GM18505 (cell line): ENCODE results near the gene C1QTNF2.

Experiments
- ATAC-seq: cut with Tn5 transposase; IDR thresholded peaks from one replicate; pipeline ENCODE4 v1.9.1; 2021; ENCODE audit not compliant: unreplicated experiment
- POLR2A ChIP-seq: IDR thresholded peaks from 4 replicates; pipeline ENCODE4 v1.6.1; 2011; ENCODE audit warnings: borderline replicate concordance; ENCODE audit not compliant: insufficient read depth, insufficient read length; ENCODE audit errors: extremely low read depth

The C1QTNF2 gene, protein sequence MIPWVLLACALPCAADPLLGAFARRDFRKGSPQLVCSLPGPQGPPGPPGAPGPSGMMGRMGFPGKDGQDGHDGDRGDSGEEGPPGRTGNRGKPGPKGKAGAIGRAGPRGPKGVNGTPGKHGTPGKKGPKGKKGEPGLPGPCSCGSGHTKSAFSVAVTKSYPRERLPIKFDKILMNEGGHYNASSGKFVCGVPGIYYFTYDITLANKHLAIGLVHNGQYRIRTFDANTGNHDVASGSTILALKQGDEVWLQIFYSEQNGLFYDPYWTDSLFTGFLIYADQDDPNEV

DNA sequence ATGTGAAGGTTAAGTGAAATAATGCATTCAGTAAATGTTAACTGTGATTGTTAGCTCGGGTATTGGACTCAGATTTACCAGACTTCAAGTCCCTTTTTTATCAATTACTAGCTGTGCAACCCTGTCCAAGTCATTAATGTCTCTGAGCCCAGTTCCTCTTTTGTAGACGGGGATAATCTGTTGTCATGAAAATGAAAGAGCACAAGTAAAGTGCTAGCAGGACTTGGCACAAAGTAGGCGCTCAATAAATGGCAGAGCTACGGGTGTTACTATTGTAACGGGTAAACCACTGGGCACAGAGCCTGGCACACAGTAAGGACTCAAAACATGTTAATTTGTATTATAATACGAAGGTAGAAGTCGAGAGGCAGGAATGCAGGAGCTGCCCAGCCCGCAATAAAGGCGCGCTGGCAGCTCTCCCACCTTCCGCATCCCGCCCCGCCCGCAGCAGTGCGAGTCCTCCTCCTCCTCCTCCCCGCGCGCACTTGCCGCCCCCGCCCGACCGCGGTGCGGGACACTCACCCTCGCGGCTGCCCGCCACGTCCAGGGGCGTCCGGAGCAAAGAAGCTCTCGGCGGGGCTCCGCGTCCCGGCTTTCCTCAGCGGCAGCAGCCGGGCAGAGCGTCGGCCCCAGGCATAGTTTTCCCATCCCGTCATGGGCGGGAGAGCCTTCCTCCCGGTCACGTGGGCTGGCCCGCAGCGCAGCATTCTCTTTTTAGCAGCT is at the start of gene C1QTNF2:
Gene C1QTNF2 (minus strand): TSS at position 637 of the 723 bp plus-strand sequence. CDS start 15,615 bp downstream, outside the sequence.
- no peak for ATAC-seq
- TF ChIP-seq POLR2A: no peak

DNA sequence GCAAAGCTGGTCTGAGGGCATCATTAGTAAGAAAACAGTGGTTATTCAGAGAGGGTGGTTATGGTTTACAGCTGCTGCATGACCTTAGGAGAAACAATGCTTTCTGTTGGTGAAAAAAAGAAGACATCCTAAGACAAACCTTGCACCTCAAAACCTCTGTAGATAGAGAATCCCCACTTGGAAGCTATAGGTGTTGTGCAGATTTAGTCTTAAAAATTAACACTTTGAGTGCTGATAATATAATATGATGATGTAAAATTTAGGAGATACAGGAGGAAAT is 49.8 kb upstream of the C1QTNF2 start:
- no peak for ATAC-seq
- no peak for TF ChIP-seq POLR2A

DNA sequence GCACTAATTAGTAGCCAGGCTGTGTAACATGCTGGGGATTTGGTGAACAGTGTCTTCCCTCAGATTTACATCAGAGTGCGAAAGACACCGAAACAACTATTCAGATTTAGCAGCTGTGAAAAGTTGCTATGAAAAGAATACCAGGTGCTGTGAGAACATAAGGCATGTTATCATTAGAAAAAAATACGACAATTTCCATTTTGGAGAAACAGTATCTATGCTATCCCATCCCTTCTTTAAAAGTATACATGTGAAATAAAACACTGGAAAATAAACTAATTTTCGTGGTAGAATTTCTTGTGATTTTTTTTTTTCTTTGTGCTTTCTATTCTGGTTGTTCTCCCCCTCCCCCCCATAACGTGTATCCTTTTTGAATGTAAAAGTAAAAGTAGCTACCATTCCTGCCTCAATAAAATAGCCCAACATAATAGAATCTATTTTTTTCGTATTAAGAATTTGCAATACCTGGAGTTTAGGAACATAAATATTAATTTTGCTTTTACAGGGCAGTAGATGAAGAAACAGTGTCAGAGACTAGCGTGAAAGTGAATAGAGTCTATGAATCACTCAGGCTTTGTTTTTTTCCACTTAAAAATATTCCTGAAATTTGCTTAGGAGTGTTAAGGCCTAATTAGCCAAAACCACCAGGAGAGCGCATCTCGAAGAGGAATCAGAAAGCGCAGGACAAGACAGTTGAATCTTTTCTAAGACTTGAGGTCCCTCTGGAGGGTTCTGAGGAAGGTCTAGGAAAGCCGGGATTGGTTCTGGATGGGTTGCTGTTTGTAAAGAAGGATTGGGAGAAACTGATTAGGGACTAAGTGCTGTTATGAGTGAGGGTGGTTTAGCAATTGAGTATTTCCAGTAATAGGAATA is 49.3 kb upstream of the C1QTNF2 start:
- no peak for ATAC-seq
- TF ChIP-seq POLR2A: no peak

DNA sequence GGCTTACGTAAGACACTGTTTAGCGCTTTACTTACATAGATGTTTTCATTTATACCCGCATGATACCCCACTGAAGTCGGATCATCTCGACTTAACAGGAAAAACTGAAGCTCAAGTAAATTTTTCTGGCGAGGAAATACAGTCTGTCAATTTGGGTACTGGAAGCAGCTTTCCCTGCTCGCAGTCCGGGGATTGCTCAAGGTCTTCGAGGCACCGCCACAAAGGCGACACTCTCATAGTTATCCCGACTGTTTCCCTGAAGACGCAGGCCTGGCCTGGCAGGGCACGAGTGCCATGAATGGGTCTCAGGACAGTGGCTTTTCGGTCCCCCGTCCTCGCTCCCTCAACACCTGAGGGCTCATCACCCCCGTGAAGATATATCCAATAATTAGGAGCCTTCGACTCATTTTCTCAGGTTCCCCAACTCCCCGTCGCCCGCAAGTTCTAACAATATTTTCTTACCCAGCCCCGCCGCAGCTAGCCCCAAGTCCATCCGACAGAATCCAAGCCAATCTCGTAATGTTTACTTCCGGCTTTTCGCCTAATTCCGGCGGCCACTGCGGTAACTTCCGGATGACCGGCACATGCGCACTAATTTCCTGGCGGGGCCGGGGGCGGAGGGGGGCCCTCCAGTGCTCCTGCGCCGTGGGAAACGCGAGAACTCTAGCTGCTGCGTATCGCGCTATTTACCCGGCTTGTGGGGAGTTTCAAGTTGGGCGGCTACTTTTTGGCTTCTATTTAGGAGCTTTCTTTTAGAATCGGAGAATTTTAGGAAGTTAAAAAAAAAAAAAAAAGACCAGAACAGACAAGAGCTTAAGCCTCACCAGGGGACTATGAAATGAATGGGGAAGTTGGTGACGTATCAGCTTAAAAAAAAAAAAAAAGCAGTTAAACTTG is 48.4 kb upstream of the C1QTNF2 start, which contains the start of gene SLU7:
Gene SLU7 (minus strand): TSS at position 521 of the 897 bp plus-strand sequence. CDS start 3,787 bp downstream, outside the sequence.
- TF ChIP-seq POLR2A: peak; percentile 75
- ATAC-seq: peak; percentile 65

DNA sequence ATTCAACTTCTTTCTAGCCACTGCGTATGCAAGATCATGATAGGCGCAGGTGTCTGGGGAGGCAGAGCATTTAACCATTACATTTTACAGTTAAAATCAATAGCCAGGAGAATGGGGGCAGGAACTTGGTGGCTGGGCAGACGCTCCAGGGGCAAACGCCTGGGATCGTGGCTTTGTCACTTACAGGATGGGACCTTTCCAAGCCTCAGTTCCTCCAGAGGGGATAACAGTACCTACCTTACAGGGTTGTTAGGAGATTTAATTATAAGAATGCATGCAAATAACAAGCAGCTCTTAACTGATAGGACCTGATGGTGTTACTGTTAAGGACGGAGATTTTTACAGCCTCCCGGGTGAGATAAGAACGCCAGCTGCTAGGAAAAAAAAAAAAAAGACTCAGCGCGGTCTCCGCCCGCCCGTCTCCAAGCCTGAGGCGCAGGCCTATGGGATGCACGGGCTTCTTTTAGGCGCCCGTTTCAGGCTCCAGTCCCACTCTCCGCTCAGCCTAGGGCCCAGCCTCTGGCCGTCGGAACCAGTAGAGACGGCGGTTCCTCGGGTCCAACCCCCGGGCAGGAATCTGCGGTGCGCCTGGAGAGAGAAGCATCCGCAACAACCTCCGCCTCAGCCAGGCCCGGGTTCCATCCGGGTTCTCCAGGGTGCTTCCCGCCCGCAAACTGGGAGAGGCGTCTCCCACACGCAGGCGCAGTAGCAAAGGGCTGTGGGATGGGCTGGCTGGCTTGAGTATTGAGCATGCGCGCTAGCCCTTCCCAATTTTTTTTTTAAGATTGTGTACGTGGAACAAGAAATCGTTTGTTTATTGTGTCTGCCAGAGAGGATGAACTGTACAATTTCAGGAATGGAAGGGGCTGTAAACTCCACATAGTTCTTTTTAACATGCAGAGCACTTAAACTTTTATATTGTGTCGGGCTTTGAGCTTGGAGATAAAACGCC is 29.3 kb upstream of the C1QTNF2 start, which contains the start of gene FAM200C:
Gene FAM200C (minus strand): TSS at position 653 of the 952 bp plus-strand sequence. CDS start 4,564 bp downstream, outside the sequence.
- TF ChIP-seq POLR2A: peak; percentile 87
- ATAC-seq: peak; percentile 82

DNA sequence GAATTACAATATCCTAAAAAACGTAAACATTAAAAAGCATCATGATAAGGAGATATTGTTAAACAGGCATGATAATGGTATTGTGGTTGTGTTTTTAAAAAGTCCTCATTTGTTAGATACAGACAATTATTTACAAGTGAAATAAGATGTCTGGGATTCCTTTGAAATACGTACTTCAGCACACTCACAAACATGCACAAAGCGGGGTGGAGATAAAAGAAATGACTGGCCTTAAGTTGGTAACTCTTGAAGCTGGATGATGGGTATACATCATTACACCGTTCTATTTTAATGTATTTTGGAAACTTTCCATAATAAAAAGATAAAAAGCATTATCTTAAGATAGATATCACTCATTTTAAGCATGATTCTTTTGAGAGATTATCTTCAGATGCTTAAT is 28.4 kb upstream of the C1QTNF2 start:
- ATAC-seq: no peak
- TF ChIP-seq POLR2A: no peak

DNA sequence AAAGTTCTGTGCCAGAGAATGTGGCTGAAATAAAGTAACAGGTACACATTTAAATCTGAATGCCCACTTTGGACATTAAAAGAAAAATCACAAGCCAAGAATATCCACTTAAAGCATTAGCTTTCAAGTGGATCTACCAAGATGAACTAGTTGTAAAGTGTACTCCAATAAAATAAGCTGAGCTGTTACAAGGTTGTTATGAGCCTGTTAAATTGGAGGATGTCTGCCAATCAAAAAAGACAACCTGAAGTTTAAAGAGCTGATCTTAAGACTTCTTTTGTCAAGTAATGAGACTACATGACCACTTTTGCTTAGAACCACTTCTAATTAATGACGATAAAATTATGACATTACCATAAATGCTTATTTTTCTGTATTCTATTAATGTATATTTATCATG is 27.1 kb upstream of the C1QTNF2 start:
- TF ChIP-seq POLR2A: no peak
- ATAC-seq: no peak

DNA sequence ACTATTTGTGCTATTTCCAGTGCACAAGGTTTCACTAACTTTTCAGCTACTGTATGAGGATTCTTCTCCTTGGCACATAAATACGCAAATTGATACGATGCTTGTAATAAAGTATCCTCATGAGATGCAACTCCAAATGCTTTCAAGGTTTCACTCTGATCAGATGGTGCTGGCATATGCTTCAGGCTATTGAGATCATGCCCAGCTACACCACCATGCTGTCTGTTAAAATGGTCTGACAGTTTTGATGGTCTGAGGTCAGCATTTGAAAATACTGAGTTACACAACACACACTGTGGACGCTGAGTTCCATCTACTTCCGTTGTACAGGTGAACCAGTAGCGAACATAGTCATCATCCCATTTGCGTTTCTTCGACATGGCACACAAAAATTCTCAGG is 24.7 kb upstream of the C1QTNF2 start:
- no peak for ATAC-seq
- no peak for TF ChIP-seq POLR2A

DNA sequence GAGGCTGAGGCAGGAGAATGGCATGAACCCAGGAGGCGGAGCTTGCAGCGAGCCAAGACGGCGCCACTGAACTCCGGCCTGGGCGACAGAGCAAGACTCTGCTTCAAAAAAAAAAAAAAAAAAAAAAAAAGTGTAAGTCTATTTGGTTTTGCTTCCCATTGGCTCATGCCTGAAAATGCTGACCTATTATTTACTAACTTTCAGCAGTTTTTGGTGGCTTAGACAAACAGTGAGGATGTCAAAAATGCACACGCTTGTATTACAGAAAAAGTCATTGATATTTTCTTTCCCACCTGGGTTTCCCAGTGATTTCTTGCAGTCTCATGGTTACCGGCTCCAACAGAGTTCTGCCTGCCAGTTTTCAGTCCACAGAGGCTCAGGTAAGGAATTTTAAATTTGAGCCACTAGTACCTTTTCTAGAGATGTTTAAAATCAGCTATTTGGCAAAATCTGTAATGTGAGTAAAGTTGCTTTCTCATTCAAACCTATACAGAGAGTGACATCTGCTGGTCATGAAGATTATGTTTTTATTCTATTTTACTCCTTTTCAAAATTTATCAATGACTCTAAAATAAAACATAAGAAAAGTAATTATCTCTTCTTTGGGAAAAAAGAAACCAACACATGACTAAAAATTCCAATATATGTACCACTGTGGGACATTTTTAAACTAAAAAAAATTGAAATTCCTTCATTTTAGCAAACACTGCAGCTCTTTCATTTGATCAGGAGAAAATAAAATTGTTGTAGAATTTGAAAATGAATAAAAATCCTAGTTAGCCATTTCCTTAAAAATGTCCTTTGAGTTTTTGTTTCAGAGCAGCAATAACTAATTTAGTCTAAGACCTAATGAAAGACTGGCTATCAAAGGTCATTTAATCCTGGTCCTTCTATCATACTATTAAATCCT is 20.6 kb upstream of the C1QTNF2 start:
- ATAC-seq: no peak
- TF ChIP-seq POLR2A: no peak

DNA sequence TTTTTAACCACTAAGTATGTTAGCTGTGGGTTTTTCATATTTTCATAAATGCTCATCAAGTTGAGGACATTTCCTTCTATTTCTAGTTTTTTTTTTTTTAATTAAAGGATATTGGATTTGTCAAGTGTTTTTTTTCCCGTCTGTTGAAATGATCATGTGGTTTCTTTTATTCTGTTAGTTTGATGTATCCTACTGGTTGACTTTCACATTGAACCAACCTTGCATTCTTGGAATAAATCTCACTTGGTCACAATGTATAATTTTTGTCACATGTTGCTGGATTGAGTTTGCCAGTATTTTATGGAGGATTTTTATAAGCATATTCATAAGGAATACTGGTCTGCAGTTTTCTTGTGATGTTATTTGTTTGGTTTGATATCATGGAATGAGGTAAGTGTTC is 17.0 kb upstream of the C1QTNF2 start:
- ATAC-seq: no peak
- no peak for TF ChIP-seq POLR2A

DNA sequence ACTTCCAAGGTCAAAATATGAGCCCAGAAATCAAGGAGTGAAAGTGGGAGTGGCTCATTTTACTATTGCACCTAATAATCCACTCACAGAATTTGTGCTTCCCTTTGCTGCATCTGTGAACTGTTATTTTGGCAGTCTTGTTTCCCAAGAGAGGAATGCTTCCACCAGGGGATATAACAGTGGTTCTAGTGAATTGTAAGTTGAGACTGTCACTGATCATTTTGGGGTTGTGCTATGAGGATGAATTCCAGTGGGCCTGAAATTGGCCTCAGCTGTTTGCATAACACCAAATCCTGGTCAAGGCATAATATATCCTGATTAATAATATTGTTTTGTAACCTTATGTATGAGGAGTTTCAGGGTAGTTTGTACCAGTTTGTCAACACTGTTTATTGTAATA is 15.1 kb upstream of the C1QTNF2 start:
- ATAC-seq: no peak
- TF ChIP-seq POLR2A: no peak
